Measurements from ENCODE around the gene ADAMTSL5. TPM values are rescaled to one million over a fixed set of nuclear protein-coding genes. Genes with fewer than 3 reads are reported as not detected.

Gene ADAMTSL5
- total RNA-seq, 1 donor from 2014 or later = 0.83 TPM

DNA sequence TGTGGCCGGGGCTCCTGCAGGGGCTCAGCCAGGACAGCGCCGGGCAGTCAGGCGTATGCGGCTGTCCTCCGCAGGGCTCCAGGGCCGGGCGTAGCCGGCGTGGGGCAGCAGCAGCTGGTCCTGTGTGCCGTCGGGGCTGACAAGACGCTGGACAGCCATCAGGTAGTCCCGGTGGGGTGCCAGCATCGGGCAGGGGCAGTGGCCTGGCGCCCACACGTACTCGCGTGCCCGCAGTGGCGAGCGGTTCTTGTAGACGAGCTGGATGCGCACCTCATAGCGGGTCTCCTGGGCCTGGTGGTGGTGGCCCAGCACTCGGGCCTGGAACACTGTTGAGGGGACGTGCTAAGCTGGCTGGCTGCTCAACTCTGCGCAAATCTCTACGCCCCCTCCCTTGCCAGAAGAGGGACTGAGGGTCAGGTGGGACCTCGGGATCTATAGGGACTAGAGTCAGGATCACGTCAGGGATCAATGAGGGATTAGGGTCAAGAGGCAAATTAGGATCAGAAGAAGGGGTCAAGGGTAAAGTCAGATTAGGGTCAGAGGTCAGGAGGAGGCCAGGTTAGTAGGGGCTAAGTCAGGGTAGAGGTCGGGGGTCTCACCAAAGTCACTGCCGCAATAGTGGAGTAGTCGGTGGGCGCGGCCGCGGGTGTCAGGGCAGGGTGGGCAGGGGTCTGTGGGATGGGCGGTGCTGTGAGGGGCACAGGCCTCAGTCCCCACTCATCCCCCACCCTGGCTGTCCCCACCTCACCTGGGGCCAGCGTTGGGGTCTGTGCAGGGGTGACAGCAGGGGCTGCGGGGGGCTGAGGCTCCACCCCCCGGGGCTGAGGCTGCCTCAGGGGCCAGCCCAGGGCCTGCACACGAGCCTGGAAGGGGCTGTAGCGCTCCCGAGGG is 6.6 kb downstream of the ADAMTSL5 start:
- H3K27me3 Mint-ChIP-seq (ENCODE audit: unreplicated experiment) = peaks cover 18% of the 10 kb centered on the region
- DNase-seq = no peak
- TF ChIP-seq, protein P1, sequence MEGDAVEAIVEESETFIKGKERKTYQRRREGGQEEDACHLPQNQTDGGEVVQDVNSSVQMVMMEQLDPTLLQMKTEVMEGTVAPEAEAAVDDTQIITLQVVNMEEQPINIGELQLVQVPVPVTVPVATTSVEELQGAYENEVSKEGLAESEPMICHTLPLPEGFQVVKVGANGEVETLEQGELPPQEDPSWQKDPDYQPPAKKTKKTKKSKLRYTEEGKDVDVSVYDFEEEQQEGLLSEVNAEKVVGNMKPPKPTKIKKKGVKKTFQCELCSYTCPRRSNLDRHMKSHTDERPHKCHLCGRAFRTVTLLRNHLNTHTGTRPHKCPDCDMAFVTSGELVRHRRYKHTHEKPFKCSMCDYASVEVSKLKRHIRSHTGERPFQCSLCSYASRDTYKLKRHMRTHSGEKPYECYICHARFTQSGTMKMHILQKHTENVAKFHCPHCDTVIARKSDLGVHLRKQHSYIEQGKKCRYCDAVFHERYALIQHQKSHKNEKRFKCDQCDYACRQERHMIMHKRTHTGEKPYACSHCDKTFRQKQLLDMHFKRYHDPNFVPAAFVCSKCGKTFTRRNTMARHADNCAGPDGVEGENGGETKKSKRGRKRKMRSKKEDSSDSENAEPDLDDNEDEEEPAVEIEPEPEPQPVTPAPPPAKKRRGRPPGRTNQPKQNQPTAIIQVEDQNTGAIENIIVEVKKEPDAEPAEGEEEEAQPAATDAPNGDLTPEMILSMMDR (IDR thresholded peaks at IDR 0.05; ENCODE audit: partially characterized antibody, unreplicated experiment) = no peak
- H3K9me3 Mint-ChIP-seq (ENCODE audit: unreplicated experiment) = peaks cover 15% of the 10 kb centered on the region
- no peaks in the 10 kb centered on the region for H3K4me1 Mint-ChIP-seq (ENCODE audit: low read depth, unreplicated experiment)
- peak overlapping the region; percentile 46 for H3K27ac Mint-ChIP-seq (ENCODE audit: unreplicated experiment)
- no peak overlapping the region for H3K4me3 Mint-ChIP-seq (ENCODE audit: unreplicated experiment)
- no peaks in the 10 kb centered on the region for H3K36me3 Mint-ChIP-seq (ENCODE audit: unreplicated experiment)

- Mint-ChIP-seq H3K27ac (ENCODE audit: unreplicated experiment) (no peak overlapping the region), H3K4me3 (ENCODE audit: unreplicated experiment) (no peak overlapping the region), H3K4me1 (ENCODE audit: low read depth, unreplicated experiment) (no peaks in the 10 kb centered on the region), H3K27me3 (ENCODE audit: unreplicated experiment) (peaks cover 22% of the 10 kb centered on the region), H3K9me3 (ENCODE audit: unreplicated experiment) (peaks cover 15% of the 10 kb centered on the region), H3K36me3 (ENCODE audit: unreplicated experiment) (no peaks in the 10 kb centered on the region)
- DNase-seq = no peak
- TF ChIP-seq, protein P1 (IDR thresholded peaks at IDR 0.05; ENCODE audit: partially characterized antibody, unreplicated experiment) = no peak
Observed at GRCh38 chr19:1505012-1505411, 7.8 kb downstream of the ADAMTSL5 start.

DNA sequence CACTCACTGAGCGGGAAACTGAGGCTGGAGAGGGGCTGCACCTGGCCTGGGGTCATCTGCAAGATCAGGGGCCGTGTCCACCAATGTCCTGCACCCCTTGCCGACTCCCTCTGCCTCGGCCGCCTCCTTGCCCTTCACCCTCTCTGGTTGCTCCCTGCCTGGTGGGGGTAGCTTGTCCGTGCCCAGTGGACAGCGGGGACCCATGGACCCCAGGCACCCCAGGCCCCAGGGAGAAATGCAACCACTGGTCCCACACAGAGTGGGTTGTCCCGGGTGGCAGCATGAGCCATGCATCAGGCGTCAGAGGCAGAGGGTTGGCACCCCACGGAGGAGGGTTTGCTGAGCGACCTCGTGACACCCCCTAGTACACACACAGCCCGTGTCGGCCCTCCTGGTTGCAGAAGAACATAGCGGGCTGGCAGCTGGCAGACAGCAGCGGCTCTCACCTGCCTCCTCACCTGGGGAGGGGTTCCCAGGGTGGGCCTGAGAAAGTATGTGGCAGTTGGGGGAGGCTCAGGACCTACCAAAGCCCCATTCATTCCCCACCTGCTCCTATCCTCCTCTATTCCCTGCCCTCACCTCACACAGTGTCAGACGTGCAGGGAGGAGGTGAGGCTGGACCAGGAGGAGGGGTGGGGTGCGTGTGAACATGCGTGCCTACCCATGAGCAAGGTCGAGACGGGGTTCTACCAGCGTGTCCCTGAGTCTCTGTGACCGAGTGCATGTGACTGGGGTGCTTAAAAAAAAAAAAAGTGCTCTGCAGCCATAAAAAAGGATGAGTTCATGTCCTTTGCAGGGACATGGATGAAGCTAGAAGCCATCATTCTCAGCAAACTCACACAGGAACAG is 8.7 kb downstream of the ADAMTSL5 start:
- H3K27me3 Mint-ChIP-seq (ENCODE audit: unreplicated experiment) = peaks cover 23% of the 10 kb centered on the region
- peaks cover 12% of the 10 kb centered on the region for H3K9me3 Mint-ChIP-seq (ENCODE audit: unreplicated experiment)
- no peaks in the 10 kb centered on the region for H3K36me3 Mint-ChIP-seq (ENCODE audit: unreplicated experiment)
- no peak for DNase-seq
- no peak overlapping the region for H3K27ac Mint-ChIP-seq (ENCODE audit: unreplicated experiment)
- H3K4me1 Mint-ChIP-seq (ENCODE audit: low read depth, unreplicated experiment) = no peaks in the 10 kb centered on the region
- H3K4me3 Mint-ChIP-seq (ENCODE audit: unreplicated experiment) = no peak overlapping the region
- TF ChIP-seq, protein P1 (IDR thresholded peaks at IDR 0.05; ENCODE audit: partially characterized antibody, unreplicated experiment) = no peak

DNA sequence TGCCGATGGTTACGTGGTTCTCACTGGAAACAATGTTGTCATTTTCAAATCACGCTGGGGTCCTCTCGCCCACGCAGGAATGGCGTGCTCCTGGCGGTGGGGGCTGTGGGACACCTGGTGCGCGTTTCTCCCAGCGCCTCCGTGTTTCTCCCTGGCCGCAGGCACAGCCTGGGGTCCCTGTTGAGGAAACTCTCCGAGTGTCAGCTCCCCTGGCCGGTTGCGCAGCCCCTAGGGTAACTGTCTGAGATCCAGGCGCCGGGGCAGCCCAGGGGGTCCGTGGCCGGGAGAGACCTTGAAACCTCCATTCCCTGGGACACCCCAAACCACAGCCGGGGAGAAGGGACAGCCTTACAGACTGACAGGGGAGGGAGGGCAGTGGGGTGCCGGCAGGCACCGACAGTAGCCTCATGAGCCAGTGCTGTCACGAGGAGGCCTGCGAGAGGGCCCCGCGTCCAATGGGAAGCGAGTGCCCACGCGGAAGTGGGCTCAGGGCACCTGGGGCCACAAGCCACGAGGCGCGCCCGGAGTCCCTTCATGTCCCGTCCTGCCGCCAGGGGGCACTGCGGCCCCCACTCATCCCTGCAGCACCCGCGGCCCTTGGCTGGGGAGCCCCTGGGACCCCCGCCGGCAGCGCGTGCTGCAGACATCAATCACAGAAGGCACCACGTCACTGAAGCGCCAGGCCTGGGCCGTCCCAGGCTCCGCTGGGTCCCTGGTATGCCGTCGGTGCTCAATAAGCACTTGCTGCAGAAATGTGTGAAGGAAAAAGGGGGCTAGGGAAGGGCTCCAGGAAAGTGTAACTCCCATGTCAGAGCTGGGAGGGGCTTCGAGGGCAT is 9.5 kb downstream of the ADAMTSL5 start:
- no peak overlapping the region for H3K4me3 Mint-ChIP-seq (ENCODE audit: unreplicated experiment)
- no peak overlapping the region for H3K27ac Mint-ChIP-seq (ENCODE audit: unreplicated experiment)
- DNase-seq = peak; percentile 78
- peaks cover 10% of the 10 kb centered on the region for H3K9me3 Mint-ChIP-seq (ENCODE audit: unreplicated experiment)
- TF ChIP-seq, protein P1 (IDR thresholded peaks at IDR 0.05; ENCODE audit: partially characterized antibody, unreplicated experiment) = peak; percentile 89
- H3K4me1 Mint-ChIP-seq (ENCODE audit: low read depth, unreplicated experiment) = no peaks in the 10 kb centered on the region
- H3K27me3 Mint-ChIP-seq (ENCODE audit: unreplicated experiment) = peaks cover 23% of the 10 kb centered on the region
- H3K36me3 Mint-ChIP-seq (ENCODE audit: unreplicated experiment) = no peaks in the 10 kb centered on the region

Measured in glutamatergic neuron (in vitro differentiated cells).